Measurements from ENCODE around the gene TRPM4.
A peak's percentile ranks its signal among the peaks of the same experiment; 100 is the strongest.
"Not testable (repeated sequence)": the region's sequence is repeated elsewhere in the genome, so short reads cannot be mapped to it uniquely, and the experiment has no call there.

The TRPM4 gene

DNA sequence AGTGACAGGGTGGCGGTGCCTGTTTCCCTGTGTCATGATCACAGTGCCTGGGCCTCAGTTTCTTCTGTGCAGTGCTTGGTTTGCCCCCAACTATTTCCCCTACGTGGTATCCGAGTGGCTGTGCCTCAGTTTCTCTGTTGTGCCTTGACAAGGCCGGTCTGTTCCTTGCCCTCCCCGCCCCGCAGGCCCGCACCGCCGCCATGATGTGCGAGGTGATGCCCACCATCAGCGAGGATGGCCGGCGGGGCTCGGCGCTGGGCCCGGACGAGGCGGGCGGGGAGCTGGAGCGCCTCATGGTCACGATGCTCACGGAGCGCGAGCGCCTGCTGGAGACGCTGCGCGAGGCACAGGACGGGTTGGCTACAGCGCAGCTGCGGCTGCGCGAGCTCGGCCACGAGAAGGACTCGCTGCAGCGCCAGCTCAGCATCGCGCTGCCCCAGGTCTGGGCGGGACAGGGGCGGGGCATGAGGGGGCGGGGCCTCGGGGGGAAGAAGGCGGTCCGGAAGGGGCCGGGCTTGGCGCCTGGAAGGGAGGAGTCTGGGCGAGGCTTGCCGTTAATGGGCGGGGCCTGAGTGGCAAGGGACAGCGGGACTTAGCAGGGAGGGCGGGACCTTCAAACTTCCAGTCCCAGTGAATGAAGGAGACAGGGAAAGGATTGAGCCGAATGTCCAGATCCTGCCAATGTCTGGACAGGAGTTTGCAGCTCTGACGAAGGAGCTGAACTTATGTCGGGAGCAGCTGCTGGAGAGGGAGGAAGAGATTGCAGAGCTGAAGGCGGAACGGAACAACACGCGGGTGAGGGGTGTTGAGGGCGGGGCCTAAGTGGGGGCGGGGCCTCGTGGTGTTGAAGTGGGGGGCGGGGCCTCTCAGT is 29.7 kb upstream of the TRPM4 start:
- DNase-seq = peak; percentile 73

DNA sequence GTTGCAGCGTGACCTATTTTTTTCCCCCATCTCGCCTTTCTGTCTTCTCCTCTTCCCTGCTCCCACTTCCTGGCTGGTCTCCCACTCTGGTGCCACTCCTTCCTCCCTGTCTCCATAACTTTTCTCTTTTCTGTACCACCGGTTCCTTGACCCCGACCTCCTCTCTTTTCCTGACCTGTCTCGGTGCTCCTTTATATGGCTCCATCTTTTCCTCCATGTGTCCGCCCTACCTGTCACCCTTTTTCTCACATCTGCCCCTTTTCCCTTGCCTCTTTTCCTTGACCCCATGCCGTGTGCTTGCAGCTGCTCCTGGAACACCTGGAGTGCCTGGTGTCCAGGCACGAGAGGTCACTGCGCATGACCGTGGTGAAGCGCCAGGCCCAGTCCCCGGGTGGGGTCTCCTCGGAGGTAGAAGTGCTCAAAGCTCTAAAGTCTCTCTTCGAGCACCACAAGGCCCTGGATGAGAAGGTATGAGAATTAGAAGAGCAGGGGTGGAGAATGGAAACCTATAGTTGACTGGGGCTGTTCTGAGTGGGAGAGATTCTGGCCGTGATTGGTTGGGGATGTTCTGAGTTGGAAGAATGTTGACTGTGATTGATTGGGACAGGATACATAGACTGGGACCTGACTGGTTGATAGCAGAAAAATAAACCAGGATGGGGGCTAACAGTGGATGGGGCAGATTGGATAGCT is 28.9 kb upstream of the TRPM4 start:
- no peak for DNase-seq

DNA sequence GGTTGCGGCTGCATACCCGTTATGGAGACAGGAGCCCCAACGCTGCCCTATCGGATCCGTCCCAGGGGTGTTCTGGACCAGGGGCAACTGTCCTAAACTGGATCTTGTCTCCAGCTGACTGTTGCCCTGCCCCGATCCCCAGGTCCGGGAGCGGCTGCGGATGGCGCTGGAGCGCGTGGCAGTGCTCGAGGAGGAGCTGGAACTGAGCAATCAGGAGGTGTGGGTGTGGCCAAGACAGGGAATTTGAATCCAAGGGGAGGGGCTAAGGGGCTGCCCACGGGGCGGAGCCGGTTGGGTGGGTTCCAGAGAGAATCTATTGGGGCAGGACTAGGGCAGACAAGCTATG is 28.4 kb upstream of the TRPM4 start:
- DNase-seq = no peak

DNA sequence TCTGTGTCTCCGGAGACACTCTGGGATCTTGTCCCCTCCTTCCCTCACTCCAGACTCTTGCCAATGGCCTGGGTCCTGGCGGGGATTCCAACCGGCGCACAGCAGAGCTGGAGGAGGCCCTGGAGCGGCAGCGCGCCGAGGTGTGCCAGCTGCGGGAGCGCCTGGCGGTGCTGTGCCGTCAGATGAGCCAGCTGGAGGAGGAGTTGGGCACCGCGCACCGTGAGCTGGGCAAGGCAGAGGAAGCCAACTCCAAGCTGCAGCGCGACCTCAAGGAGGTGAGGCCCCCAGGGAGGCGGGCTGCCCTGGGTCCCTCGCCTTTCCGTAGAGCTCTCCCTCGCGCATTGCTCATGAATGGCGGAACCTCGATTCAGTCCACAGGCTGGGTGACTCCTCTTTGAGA is 27.3 kb upstream of the TRPM4 start:
- DNase-seq = no peak

DNA sequence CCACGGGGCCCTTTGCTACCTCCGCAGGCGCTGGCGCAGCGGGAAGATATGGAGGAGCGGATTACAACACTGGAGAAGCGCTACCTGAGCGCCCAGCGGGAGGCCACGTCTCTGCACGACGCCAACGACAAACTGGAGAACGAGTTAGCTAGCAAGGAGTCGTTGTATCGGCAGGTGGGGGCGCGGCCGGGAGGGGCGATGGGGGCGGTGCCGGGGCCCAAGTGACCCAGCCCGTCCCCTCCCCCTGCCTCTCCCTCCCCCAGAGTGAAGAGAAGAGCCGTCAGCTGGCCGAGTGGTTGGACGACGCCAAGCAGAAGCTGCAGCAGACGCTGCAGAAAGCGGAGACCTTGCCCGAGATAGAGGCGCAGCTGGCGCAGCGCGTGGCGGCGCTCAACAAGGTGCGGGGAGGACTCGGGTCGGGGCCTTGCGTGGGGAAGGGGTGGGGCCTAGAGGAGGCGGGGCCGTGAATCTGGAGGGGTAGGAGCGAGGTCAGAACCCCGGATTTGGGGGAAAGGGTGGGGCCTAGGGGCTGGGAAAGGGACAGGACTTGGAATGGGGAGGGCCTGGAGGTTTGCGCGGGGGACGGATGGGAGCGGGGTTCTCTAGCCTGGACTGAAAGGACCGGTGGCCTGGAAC is 24.5 kb upstream of the TRPM4 start:
- no peak for DNase-seq

DNA sequence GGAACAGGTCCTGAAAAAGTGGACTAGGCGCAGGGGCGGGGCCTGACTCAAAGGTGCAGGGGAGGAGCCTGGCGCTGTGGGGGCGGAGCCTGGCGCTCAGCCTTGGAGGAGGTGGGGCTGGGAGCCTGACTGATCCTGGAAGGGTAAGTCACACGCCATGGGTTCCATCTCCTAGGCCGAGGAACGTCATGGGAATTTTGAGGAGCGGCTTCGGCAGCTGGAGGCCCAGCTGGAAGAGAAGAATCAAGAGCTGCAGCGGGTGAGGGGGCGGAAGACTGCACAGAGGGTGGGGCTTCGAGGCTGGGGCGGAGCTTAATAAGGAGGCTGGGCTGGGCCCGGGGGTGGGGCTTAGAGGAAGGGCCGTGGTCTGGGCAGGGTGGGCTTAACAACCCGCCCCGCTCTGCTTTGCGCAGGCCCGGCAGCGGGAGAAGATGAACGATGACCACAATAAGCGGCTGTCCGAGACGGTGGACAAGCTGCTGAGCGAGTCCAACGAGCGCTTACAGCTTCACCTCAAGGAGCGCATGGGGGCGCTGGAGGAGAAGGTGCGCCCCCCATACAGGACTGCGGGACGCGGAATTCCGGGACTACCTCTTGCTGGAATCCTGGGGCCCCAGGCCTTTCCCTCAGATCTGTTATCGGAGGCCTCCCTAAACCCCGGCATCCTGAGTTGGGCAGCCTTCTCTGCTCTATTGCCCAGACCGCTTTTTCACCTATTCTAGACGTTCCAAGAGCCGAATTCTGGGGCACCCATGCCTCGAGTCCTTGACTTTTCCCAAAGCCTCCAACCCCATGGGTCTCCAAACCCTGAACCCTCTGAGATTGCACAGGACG is 23.8 kb upstream of the TRPM4 start:
- DNase-seq = no peak

DNA sequence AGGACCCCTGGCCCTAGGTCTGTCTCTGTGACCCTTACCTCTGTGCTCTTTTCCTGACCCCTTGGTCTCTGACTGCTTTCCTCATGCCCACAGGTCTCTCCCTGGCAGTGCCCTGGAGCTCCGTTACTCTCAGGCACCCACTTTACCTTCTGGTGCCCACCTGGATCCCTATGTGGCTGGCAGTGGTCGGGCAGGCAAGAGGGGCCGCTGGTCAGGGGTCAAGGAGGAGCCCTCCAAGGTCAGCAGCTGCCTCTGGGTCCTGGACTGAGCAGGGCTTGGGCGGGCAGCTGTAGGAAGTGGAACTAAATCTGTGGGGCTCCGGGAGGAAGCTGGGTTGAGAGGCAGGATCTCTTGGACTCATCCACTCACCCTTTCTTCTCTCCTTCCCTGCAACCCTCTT is 21.9 kb upstream of the TRPM4 start:
- DNase-seq = no peak

DNA sequence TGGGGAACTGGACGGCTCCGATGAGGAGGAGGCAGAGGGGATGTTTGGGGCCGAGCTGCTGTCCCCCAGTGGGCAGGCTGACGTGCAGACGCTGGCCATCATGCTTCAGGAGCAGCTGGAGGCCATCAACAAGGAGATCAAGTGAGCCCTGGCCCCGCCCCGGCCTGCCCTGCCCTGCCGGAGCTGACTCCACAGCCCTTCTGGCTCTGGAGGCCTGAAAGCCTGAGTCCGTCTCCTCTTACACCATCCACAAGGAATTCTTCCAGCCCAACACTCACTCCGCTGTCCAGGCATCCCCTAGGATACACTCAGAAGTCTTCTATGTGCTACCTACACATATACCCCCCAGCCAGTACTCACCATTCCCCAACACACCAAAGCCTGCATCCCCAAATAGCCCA is 20.8 kb upstream of the TRPM4 start:
- no peak for DNase-seq

DNA sequence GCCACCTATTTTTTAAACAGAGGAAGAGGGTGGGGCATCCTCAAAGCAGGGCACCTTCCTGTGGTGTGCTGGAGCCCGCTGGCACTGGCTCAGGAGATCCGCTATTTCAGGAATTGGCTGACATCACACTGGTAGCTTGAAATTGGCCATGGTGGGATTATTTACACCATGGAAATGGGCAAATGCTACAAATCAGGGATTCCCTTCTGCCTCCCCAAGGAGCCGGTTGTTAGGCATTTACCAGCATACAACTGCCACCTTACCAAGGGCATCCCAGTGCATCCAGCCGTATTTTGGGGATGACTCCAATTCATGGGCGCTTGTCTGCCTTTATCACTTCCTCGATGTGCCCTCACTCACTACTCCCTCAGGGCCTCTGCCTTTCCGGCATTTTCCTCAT is 16.6 kb upstream of the TRPM4 start:
- DNase-seq = no peak

DNA sequence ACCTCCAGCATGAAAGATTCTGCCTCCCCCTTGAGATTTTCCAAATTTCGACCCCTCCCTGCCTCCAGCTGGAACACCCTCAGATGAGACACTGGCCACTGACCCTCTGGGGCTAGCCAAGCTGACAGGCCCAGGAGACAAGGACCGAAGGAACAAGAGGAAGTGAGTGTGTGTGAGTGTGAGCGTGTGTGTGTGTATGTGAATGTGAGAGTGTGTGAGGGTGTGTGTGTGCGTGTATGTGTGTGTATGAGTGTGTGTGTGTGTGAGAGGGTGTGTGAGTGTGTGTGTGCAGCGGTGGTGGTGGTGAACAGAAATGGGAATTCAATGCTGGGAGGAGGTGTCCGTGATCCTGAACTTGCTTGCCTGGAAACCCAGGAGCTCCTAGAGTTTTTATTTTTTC is 16.2 kb upstream of the TRPM4 start:
- DNase-seq = no peak

DNA sequence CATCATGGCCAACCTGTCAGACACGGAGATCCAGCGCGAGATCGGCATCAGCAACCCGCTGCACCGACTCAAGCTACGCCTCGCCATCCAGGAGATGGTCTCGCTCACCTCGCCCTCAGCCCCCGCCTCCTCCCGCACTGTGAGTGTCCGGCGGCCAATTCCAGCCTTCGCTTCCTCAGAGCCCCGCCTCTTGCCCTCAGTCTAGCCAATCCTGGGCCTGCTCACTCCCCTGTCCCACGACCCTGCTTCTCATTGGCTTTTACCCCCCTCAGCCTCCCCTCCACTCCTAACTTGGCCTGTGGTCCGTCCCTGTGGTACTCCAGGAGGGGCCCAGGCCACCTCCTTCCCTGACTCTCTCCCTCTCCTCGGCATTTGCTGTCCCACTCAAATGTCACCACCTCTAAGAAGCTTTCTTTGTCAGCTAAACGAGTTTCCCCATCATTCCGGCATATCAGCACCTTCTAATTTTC is 14.7 kb upstream of the TRPM4 start:
- DNase-seq = no peak

DNA sequence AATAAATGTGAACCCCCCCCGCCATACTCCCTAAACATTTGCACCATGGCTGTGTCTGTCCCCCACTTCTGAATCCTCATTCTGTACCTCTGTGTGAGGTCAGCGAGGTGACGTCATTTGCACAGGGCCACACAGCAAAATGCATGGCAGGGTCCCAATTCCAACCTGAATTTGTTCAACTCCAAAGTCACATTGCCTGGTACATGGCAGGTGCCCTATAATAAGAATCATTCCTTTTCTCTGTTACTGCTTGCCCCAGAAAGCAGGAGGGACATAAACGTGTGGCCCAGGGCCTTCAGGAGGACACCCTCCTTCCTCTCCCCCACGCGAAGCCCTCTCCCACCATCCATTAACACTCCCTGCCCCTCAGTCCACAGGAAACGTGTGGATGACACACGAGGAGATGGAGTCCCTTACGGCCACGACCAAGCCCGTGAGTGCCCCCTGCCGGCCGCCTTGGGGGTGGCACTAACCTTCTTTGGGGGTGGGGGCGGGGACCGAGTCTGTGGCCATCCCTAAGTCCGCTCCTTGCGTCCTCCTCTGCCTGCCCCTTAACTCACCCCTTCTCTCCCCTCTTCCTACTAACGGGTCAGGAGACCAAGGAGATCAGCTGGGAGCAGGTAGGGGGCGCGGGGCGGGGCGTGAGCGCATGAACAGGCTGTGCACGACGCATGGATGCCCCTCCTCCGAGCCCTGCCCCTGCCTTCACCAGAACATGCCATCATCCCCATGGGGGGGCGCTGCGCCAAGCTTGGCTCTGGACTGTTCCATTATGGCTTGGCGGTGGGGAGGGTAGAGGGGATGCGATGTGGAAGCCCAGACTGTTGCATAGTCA is 11.8 kb upstream of the TRPM4 start:
- no peak for DNase-seq

DNA sequence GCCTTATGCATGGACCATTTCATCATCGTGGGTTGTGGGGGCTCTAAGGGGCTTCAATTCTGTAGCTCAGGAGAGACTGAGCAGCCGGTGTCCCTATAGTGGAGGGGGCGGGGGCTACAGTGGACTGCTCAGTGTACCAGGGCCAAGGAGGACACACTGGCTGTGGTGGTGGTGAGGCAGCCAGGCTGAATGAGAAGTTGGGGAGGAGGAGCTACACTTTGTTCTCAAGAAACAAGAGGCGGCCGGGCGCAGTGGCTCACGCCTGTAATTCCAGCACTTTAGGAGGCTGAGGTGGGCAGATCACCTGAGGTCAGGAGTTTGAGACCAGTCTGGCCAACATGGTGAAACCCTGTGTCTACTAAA is 11.2 kb upstream of the TRPM4 start:
- DNase-seq = not testable (repeated sequence)

DNA sequence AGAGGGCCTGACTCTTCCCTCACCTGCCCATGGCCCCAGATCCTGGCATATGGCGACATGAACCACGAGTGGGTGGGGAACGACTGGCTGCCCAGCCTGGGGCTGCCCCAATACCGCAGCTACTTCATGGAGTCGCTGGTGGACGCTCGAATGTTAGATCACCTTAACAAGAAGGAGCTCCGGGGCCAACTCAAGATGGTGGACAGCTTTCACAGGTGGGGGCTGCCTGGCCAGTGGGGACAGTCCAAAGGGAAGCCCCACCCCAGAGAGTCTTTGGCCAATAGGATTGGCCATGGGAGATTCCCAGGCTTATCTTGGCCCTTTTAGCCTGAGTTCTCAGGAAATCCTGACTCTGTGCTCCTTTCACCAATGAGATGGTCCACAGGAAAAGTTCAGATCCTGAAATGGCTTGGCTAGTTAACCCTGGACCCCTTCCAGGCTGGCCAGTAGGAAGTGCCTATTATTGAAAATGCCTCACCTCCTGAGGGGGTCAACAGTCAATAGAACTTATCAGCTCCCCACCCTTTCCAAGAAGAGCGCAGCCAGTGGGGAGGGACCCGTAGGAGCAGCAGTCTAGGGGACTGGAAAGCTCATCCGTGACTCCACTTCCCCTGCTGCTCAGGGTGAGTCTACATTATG is 9.4 kb upstream of the TRPM4 start:
- DNase-seq = no peak

DNA sequence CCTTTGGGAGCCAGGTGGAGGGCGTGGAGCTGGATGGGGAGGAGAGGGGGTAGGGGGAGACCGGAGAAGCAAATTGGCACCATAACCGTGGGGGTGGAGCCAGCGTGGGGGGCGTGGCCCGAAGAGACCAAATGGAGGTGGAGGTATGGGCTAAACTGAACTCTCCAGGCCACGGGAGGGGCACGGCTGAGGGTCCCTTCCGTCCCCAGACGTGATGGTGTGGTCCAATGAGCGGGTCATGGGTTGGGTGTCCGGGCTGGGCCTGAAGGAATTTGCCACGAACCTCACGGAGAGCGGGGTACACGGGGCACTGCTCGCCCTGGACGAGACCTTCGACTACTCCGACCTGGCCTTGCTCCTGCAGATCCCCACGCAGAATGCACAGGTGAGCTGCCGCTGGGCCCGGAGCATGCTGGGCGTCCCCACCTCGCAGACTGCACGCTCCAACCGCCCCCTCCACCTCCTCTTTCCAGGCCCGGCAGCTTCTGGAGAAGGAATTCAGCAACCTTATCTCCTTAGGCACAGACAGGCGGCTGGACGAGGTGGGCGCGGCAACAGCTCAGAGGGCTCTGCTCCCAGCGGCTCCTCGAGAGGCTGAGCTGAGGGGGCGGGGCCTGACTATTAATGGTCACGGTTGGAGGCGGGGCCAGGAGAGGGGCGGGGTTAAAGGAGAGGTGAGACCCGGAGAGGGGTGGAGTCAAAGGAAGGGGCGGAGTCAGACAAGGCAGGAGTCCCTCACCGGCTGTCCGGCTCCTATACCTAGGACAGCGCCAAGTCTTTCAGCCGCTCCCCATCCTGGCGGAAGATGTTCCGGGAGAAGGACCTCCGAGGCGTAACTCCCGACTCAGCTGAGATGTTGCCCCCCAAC is 8.6 kb upstream of the TRPM4 start:
- peak; percentile 67 for DNase-seq

DNA sequence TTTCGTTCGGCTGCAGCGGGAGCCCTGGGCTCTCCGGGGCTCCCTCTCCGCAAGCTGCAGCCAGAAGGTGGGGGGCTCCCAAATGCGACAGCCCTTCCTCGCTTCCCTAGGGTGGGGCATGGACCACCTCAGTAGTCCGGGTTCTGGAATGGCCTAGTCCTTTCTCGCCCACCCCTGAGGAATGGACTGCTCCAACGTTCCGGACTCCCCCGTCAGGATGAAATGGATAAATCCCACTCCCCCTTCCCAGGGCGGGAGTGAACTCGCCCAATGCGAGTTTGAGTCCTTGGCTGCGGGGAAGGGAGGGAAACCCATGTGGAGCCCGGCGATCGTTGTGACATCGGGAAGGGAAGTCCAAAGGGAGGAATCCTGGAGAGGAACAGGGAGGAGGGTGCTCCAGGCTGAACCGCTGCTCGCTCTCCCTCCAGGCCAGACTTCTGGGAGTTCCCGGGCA is 7.9 kb upstream of the TRPM4 start:
- no peak for DNase-seq

DNA sequence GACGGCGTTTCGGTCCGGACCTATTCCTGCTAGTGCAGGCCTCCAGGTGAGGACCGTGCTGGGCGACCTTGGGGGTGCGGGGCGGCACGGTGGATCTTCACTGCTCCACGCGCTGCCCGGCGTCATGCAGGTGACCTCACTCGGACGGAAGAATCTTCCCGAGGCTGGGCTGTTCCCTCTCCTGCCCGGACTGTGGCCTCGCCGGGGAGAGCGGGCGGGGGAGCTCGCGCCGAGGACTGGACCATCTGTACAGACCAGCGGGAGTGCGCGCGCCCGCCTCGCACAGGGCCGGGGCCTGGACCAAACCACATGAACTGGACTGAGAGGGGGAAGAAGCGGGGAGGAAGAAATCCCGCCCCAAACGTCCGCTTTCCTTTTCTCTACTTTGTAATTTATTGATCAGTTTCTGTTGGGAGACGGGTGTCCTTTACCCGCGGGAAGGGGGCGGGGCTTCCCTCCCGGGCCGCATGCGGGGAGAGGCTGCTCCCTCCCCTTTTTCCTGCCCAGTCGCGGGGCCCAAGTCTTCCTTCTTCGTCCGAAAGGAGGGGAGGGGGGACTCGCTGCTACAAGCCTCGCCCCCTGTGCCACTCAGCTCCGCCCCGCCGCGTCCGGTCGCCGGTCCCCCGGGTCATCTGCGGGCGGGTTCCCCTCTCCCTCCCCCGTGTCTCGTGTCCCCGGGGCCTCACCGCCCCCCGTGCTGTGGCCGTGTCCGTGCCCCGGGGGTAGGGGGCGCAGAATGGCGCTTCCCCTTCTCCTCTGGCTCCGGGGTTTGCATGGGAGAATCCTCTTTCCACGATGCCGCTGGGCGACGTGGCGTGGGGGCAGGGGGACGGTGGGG is 7.3 kb upstream of the TRPM4 start:
- DNase-seq = peak; percentile 69

DNA sequence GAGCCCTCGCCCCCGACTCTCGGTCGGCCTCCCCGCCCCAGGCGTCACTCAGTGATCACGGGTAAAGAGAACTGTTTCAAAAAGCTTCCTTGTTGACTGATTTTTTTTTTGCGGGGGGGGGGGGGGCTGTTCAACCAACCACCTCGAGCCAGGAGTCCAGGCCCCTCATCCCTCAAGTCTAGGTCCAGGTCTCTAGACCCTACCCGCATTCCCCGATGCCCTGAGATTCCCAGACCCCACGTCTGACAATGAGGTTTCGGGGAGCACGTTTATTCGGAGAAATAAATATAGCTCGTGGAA is 6.7 kb upstream of the TRPM4 start:
- DNase-seq = no peak

DNA sequence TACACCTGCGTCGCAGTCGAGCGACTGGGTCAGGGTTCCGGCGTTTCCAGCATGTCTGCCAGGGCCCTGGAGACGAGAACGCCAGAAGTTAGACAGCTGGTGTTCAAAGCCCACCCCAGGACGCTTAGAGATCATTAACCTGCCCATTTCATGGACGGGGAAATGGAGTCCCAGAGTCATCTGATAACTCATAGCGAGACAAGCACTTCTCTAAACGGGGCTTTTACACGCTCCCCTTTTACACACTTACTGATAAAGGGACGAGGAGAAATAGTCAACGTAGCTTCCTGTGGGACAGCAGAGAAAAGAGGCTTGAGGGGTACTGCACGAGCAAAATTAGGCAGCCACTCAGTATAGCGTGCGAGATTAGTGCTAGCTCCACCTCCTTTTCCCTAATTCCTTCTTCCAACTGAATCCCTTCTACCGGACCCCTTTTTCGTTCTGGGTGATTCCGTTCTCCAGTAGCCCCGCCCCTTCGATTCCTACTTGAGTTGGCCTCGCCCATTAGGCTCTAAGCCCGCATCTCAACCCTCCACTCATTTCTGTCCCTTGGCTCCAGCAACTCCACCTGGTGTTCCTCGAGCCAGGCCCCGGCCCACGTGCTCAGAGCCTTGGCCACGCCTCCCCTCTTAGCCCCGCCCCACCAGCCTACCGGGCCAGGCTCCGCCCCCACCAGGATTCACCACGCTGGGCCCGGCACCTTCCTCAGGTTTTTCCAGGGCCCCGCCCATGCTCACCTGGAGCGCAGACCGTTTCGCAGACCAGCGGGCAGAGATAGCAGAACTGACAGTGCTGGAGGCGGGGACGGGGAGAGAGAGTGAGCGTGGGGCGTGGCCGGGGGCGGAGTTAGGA is 6.1 kb upstream of the TRPM4 start:
- peak; percentile 83 for DNase-seq

Measured in NCI-H1417 treated with DMSO at 0.1 percent for 48 hours (cell line).